ENCODE data around the gene CAMK2B.

CAMK2B gene

GRCh38 chr7:44251881-44252280 lies 73.5 kb downstream of the CAMK2B start:
- no peak for DNase-seq

GRCh38 chr7:44251269-44251668 lies 74.1 kb downstream of the CAMK2B start:
- DNase-seq, result no peak

- DNase-seq, result no peak
These were observed 75.7 kb downstream of the CAMK2B start for GRCh38 chr7:44249639-44250234.

- DNase-seq, result no peak
These were observed 77.3 kb downstream of the CAMK2B start for GRCh38 chr7:44247868-44248651.

- no peak for DNase-seq
These were observed 78.8 kb downstream of the CAMK2B start for GRCh38 chr7:44246396-44247113.

- no peak for DNase-seq
These were observed 81.1 kb downstream of the CAMK2B start for GRCh38 chr7:44244282-44244681.

- no peak for DNase-seq
These were observed 83.3 kb downstream of the CAMK2B start for GRCh38 chr7:44242091-44242490.

GRCh38 chr7:44240983-44241510 lies 84.3 kb downstream of the CAMK2B start:
- peak; percentile 78 for DNase-seq

GRCh38 chr7:44240376-44240775 lies 85.0 kb downstream of the CAMK2B start:
- no peak for DNase-seq

GRCh38 chr7:44239361-44239760 lies 86.0 kb downstream of the CAMK2B start:
- no peak for DNase-seq

GRCh38 chr7:44238116-44238695 lies 87.2 kb downstream of the CAMK2B start:
- DNase-seq, result no peak

GRCh38 chr7:44237696-44238095 lies 87.7 kb downstream of the CAMK2B start:
- no peak for DNase-seq

- no peak for DNase-seq
These were observed 89.1 kb downstream of the CAMK2B start for GRCh38 chr7:44236333-44236728.

- DNase-seq, result no peak
These were observed 89.6 kb downstream of the CAMK2B start for GRCh38 chr7:44235582-44236332.

- DNase-seq, result no peak
These were observed 90.3 kb downstream of the CAMK2B start for GRCh38 chr7:44235066-44235465.

- DNase-seq, result no peak
These were observed 92.3 kb downstream of the CAMK2B start for GRCh38 chr7:44232901-44233715.

GRCh38 chr7:44232396-44232795 lies 93.0 kb downstream of the CAMK2B start:
- no peak for DNase-seq

- DNase-seq, result no peak
These were observed 94.3 kb downstream of the CAMK2B start for GRCh38 chr7:44231088-44231487.

- DNase-seq, result no peak
These were observed 95.1 kb downstream of the CAMK2B start for GRCh38 chr7:44230286-44230685.

GRCh38 chr7:44229546-44230105 lies 95.8 kb downstream of the CAMK2B start:
- no peak for DNase-seq
